HepG2 (cell line): ENCODE data around the gene KLKB1.

Source experiments
- CTCF ChIP-seq: sonication (generic); formaldehyde crosslinking; IDR thresholded peaks from 2 replicates; pipeline ENCODE4 v1.5.0; 2020; ENCODE audit warnings: mild to moderate bottlenecking, missing genetic modification reagents, moderate library complexity
- GLI4 ChIP-seq: sonication (generic); formaldehyde crosslinking; IDR thresholded peaks from 2 replicates; pipeline ENCODE4 v1.5.1; 2020; ENCODE audit warnings: missing genetic modification reagents, mild to moderate bottlenecking, moderate library complexity, borderline replicate concordance
- SIN3A ChIP-seq: IDR thresholded peaks from 2 replicates; pipeline ENCODE4 v1.6.1; 2011; ENCODE audit warnings: low read depth, mild to moderate bottlenecking, control low read depth, low read length, borderline replicate concordance

GRCh38 chr4:186216465-186217024, 10.8 kb upstream of the KLKB1 start:
- TF ChIP-seq SIN3A = no peak
- TF ChIP-seq GLI4 = no peak
- no peak for TF ChIP-seq CTCF (CRISPR knock-in tag)
